Measurements from ENCODE around the gene BHLHE40. TPM values are rescaled to one million over a fixed set of nuclear protein-coding genes. Genes with fewer than 3 reads are reported as not detected.

Gene BHLHE40
- total RNA-seq, 2 experiments from 2014 or later: 167 to 182 TPM

- Mint-ChIP-seq H3K4me3 (no peak overlapping the region), H3K9me3 (no peaks in the 10 kb centered on the region), H3K27ac (no peak overlapping the region), H3K27me3 (no peaks in the 10 kb centered on the region), H3K36me3 (ENCODE audit: low read depth) (no peaks in the 10 kb centered on the region), H3K4me1 (ENCODE audit: low read depth) (peaks cover 7% of the 10 kb centered on the region)
- ATAC-seq (ENCODE audit: poor library complexity): no peak
- ChIA-PET CTCF (interaction anchor here (1.2 kb wide), 1 partner anchor 19 kb away, joined by 7 read pairs; no protein-coding TSS in a partner anchor), POLR2A (interaction anchor here (1.0 kb wide), 1 partner anchor 19 kb away, joined by 3 read pairs; no protein-coding TSS in a partner anchor)
- H3K9me3 ChIP-seq (ENCODE audit: control insufficient read depth in 1 of 2, insufficient read depth in 1 of 2, low read length in 2 of 2): no peaks in the 10 kb centered on the region
- H3K27ac ChIP-seq (ENCODE audit: low read depth in 1 of 2, low read length in 2 of 2): no peak overlapping the region
- H3K27me3 ChIP-seq (ENCODE audit: control insufficient read depth in 1 of 2, insufficient read depth in 2 of 2, low read length in 2 of 2): no peaks in the 10 kb centered on the region
- H3K4me3 ChIP-seq (ENCODE audit: low read length): no peak overlapping the region
- no peak for DNase-seq
- intact Hi-C loops (cut with DNase I, micrococcal nuclease): no loop called here
- no peak for TF ChIP-seq CTCF (IDR thresholded peaks at IDR 0.05)
- no peaks in the 10 kb centered on the region for H3K36me3 ChIP-seq (ENCODE audit: insufficient read depth, low read length)
- H3K4me1 ChIP-seq (ENCODE audit: insufficient read depth, low read length): peaks cover 14% of the 10 kb centered on the region
Measured at GRCh38 chr3:4999531-5000184, 20.4 kb downstream of the BHLHE40 start.

GRCh38 chr3:5001135-5001534 lies 21.9 kb downstream of the BHLHE40 start:
- H3K9me3 Mint-ChIP-seq: no peaks in the 10 kb centered on the region
- no peak overlapping the region for H3K27ac ChIP-seq (ENCODE audit: low read depth in 1 of 2, low read length in 2 of 2)
- no peaks in the 10 kb centered on the region for H3K36me3 Mint-ChIP-seq (ENCODE audit: low read depth)
- peaks cover 15% of the 10 kb centered on the region for H3K4me1 ChIP-seq (ENCODE audit: insufficient read depth, low read length)
- intact Hi-C loops (cut with DNase I, micrococcal nuclease): no loop called here
- ATAC-seq (ENCODE audit: poor library complexity): no peak
- H3K4me1 Mint-ChIP-seq (ENCODE audit: low read depth): peaks cover 7% of the 10 kb centered on the region
- no peak overlapping the region for H3K4me3 Mint-ChIP-seq
- TF ChIP-seq CTCF (IDR thresholded peaks at IDR 0.05): no peak
- H3K27ac Mint-ChIP-seq: no peak overlapping the region
- POLR2A ChIA-PET: interaction anchor here (1.1 to 1.3 kb wide), 2 partner anchors 17 to 29 kb away, joined by 3 read pairs; no protein-coding TSS in a partner anchor
- no peaks in the 10 kb centered on the region for H3K27me3 ChIP-seq (ENCODE audit: control insufficient read depth in 1 of 2, insufficient read depth in 2 of 2, low read length in 2 of 2)
- CTCF ChIA-PET: no interaction called here
- H3K9me3 ChIP-seq (ENCODE audit: control insufficient read depth in 1 of 2, insufficient read depth in 1 of 2, low read length in 2 of 2): no peaks in the 10 kb centered on the region
- no peak for DNase-seq
- no peaks in the 10 kb centered on the region for H3K36me3 ChIP-seq (ENCODE audit: insufficient read depth, low read length)
- no peaks in the 10 kb centered on the region for H3K27me3 Mint-ChIP-seq
- no peak overlapping the region for H3K4me3 ChIP-seq (ENCODE audit: low read length)

- Mint-ChIP-seq H3K4me3 (no peak overlapping the region), H3K36me3 (ENCODE audit: low read depth) (no peaks in the 10 kb centered on the region), H3K4me1 (ENCODE audit: low read depth) (peaks cover 10% of the 10 kb centered on the region), H3K9me3 (no peaks in the 10 kb centered on the region), H3K27ac (no peak overlapping the region), H3K27me3 (no peaks in the 10 kb centered on the region)
- Histone ChIP-seq H3K27ac (ENCODE audit: low read depth in 1 of 2, low read length in 2 of 2) (no peak overlapping the region), H3K9me3 (ENCODE audit: control insufficient read depth in 1 of 2, insufficient read depth in 1 of 2, low read length in 2 of 2) (no peaks in the 10 kb centered on the region), H3K27me3 (ENCODE audit: control insufficient read depth in 1 of 2, insufficient read depth in 2 of 2, low read length in 2 of 2) (no peaks in the 10 kb centered on the region), H3K36me3 (ENCODE audit: insufficient read depth, low read length) (no peaks in the 10 kb centered on the region), H3K4me3 (ENCODE audit: low read length) (no peak overlapping the region), H3K4me1 (ENCODE audit: insufficient read depth, low read length) (peaks cover 22% of the 10 kb centered on the region)
- CTCF ChIA-PET: interaction anchor here (1.0 kb wide), 1 partner anchor 22 kb away, joined by 3 read pairs; no protein-coding TSS in a partner anchor
- DNase-seq (no peak), ATAC-seq (ENCODE audit: poor library complexity) (no peak)
- POLR2A ChIA-PET: interaction anchor here (1.1 kb wide), 1 partner anchor 29 kb away, joined by 3 read pairs; no protein-coding TSS in a partner anchor
- intact Hi-C loops (cut with DNase I, micrococcal nuclease): no loop called here
- no peak for TF ChIP-seq CTCF (IDR thresholded peaks at IDR 0.05)
Measured at GRCh38 chr3:5001805-5002173, 22.6 kb downstream of the BHLHE40 start.

Measured in CD4-positive, alpha-beta T cell (primary cell).